ENCODE measurements around the gene OR8B3.
"Not testable (repeated sequence)": the region's sequence is repeated elsewhere in the genome, so short reads cannot be mapped to it uniquely, and the experiment has no call there.

OR8B3 gene, protein sequence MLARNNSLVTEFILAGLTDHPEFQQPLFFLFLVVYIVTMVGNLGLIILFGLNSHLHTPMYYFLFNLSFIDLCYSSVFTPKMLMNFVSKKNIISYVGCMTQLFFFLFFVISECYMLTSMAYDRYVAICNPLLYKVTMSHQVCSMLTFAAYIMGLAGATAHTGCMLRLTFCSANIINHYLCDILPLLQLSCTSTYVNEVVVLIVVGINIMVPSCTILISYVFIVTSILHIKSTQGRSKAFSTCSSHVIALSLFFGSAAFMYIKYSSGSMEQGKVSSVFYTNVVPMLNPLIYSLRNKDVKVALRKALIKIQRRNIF

DNA sequence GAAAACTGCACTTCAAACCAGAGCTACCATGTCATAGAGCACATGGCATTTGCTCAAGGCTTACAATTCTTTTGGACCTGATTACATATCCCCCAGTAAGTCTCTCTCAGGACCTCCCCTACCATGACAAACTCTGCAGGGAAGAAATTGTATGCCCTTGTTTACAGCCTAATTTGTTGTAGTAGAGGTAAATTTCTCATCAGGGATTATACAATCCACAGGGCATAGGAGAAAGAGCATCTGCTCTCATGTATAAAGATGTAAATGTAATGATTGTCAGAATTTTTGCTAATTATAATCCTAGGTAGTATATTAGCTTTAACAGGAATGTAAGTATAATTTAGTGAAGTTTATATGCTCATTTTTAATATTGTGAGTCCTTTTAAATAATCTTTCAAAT is at the start of gene OR8B3:
Gene OR8B3 (minus strand): TSS at position 101 of the 400 bp plus-strand sequence. CDS start 1,673 bp downstream, outside the sequence.
- in situ Hi-C loops (cut with HindIII; ENCODE audit: low sequenced_read_pairs), result no loop called here

- in situ Hi-C loops (cut with HindIII; ENCODE audit: low sequenced_read_pairs), result no loop called here
Measured at GRCh38 chr11:124446916-124447315, 48.1 kb upstream of the OR8B3 start.

DNA sequence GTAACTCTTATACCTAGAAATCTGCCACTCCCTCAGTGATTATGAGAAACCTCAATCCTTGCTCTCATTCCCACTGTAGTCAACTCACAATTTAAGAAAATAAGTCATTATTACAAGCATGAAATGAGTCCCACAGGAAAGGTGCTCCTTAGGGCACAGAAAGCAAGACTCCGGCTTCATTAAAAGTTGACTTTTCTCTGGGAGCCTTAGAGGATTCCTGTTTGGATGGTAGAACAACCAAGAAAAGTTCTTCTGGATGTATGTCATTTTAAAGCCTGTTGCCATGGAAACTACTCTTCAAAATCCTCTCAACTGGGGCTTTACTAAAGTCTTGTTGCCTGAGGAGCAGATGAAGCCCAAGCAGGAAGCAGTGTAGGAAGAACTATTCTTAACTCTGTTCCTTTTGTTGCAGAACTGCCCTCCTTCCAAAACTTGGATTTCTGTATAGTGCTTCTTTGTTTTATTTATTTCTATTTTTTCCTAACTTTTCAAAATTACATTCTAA is 46.9 kb upstream of the OR8B3 start, which contains the start of gene OR8B8:
Gene OR8B8 (minus strand): TSS at position 51 of the 505 bp plus-strand sequence. CDS start 4,611 bp downstream, outside the sequence.
- in situ Hi-C loops (cut with HindIII; ENCODE audit: low sequenced_read_pairs), result no loop called here

- in situ Hi-C loops (cut with HindIII; ENCODE audit: low sequenced_read_pairs), result no loop called here
Measured at GRCh38 chr11:124442847-124443246, 44.0 kb upstream of the OR8B3 start.

DNA sequence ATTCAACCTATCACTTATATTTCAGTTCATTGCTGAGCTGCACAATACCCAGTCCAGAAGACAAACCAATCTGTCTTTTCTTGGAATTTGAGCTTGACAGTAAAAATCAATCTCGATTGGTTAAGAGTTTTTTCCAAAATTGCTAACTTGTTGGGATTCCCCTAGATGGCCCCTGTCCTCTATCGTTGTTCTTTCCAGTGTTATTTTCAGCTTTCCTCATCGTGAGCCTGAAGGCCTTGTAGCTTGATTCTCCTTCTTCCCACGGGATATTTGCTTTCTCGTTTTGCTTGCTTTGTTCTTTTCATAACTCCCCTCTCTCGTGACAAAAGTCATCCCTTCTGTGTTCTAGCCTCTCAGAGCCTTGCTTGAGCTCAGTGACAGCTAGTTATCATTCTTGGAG is 43.6 kb upstream of the OR8B3 start:
- in situ Hi-C loops (cut with HindIII; ENCODE audit: low sequenced_read_pairs), result no loop called here

- in situ Hi-C loops (cut with HindIII; ENCODE audit: low sequenced_read_pairs), result no loop called here
Measured at GRCh38 chr11:124441519-124441918, 42.7 kb upstream of the OR8B3 start.

DNA sequence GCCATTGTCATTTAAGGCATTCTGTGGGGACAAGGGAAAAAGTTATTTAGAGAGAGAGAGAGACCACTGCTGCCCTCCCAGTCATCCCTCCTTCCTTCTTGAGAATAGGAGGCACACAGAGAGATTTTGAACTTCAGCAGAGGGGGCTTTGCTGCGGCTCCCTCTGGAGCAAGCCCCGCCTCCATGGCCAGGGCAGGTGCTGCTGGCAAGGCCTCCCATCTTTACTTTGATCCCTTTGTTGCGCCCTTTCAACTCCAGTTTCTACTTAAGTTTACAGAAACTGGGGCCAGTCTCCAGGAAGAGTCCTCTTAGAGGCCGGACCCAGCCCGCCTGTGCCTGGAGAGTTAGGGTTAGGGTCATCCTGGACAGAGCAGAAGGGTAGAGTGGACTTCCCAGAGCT is 42.3 kb upstream of the OR8B3 start:
- in situ Hi-C loops (cut with HindIII; ENCODE audit: low sequenced_read_pairs), result no loop called here

DNA sequence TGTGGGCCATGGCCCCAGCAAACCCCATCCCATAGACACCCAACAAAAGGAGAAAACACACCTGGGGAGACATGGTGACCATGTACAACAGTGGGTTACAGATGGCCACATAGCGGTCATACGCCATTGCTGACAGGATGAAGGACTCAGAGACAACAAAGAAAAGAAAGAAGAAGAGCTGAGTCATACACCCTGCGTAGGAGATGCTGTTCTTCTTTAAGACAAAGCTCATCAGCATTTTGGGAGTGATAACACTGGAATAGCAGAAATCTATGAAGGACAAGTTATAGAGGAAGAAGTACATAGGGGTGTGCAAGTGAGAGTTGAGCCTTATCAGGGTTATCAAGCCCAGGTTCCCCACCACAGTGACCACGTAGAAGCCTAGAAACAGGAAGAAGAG is 41.8 kb upstream of the OR8B3 start:
- in situ Hi-C loops (cut with HindIII; ENCODE audit: low sequenced_read_pairs), result no loop called here

DNA sequence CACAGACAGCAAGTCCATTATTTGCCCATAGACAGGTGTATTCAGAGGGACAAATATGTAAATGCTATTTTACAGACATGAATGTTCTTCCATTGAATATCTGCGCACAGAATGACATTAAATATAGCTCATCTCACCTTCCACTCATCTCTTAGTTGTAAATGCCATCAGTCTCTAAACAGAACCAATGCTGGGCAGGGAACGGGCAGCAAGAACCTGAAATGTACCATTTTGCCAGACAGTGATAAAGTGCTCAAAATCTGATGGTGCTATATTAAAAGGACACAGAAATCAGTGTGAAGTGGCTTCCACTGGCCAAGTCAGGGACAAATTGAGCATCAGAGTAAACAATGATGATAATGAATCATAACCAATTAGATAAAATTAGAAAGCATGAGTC is 35.9 kb upstream of the OR8B3 start:
- in situ Hi-C loops (cut with HindIII; ENCODE audit: low sequenced_read_pairs), result no loop called here

DNA sequence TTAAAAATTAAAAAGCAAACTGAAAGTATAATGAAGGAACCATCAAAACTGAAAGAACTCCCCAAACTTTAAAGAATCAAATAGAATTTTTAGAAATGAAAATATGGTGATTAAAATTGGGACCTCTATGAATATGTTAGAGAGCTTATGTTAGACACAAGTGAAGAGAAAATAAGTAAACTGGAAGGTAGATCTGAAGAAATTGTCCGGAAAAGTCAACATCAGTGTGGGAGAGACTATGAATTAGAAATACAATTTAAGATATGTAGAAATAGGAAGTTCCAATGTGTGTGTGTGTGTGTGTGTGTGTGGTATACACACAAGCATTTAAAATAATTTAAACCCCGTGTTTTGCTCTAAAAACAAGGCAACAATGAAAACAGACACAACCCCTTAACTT is 30.8 kb upstream of the OR8B3 start:
- in situ Hi-C loops (cut with HindIII; ENCODE audit: low sequenced_read_pairs), result no loop called here

DNA sequence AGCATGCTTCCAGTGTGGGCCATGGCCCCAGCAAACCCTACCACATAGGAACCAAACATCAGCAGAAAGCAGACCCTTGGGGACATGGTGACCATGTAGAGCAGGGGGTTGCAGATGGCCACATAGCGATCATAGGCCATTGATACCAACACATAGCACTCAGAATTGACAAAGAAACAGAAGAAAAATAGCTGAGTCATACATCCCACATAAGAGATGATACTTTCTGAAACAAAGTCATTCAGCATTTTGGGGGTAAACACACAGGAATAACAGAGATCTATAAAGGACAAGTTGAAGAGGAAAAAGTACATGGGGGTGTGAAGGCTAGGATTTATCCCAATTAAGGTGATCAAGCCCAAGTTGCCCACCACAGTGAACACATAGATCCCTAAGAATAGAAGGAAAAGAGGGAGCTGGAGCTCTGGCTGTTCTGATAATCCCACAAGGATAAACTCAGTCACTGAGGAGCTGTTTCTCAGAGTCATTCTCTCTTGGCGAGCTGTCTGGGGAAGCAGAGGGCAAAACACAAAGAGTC is 25.6 kb upstream of the OR8B3 start, which contains the start of gene OR8B4:
Gene OR8B4 (minus strand): TSS at position 488 of the 538 bp plus-strand sequence. CDS start 0 bp downstream, at position 488.
- in situ Hi-C loops (cut with HindIII; ENCODE audit: low sequenced_read_pairs), result no loop called here

GRCh38 chr11:124421043-124421442 is 22.2 kb upstream of the OR8B3 start:
- in situ Hi-C loops (cut with HindIII; ENCODE audit: low sequenced_read_pairs), result no loop called here

GRCh38 chr11:124415356-124415923 is 16.6 kb upstream of the OR8B3 start:
- in situ Hi-C loops (cut with HindIII; ENCODE audit: low sequenced_read_pairs), result no loop called here

- in situ Hi-C loops (cut with HindIII; ENCODE audit: low sequenced_read_pairs), result no loop called here
Measured at GRCh38 chr11:124409906-124410305, 11.1 kb upstream of the OR8B3 start.

DNA sequence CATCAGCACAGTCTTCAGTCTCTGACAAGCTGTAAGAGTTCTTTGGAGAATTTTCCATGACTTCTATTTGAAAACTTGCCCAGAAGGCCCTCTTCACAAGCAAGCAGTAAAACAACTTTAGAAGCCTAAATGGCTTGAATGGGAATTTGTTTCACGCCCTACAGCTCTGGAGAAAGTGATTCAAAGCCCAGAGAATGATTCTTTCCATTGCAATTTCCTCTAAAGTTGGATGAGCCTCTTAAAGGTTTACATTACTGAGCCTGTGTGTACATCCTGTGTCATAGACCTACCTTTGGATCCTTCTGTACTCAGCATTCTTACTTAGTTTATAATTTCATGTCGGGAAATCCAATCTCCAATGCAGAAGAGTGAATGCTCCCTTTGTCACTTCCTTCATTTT is 6.8 kb upstream of the OR8B3 start:
- in situ Hi-C loops (cut with HindIII; ENCODE audit: low sequenced_read_pairs), result no loop called here

DNA sequence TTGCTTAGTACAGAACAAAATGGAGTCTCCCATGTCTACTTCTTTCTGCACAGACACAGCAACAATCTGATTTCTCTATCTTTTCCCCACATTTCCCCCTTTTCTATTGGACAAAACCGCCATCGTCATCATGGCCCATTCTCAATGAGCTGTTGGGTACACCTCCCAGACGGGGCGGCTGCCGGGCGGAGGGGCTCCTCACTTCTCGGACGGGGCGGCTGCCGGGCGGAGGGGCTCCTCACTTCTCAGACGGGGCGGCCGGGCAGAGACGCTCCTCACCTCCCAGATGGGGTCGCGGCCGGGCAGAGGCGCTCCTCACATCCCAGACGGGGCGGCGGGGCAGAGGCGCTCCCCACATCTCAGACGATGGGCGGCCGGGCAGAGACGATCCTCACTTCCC is 4.4 kb upstream of the OR8B3 start:
- in situ Hi-C loops (cut with HindIII; ENCODE audit: low sequenced_read_pairs), result not testable (repeated sequence)

GRCh38 chr11:124402326-124402922 is 3.6 kb upstream of the OR8B3 start:
- in situ Hi-C loops (cut with HindIII; ENCODE audit: low sequenced_read_pairs), result no loop called here

DNA sequence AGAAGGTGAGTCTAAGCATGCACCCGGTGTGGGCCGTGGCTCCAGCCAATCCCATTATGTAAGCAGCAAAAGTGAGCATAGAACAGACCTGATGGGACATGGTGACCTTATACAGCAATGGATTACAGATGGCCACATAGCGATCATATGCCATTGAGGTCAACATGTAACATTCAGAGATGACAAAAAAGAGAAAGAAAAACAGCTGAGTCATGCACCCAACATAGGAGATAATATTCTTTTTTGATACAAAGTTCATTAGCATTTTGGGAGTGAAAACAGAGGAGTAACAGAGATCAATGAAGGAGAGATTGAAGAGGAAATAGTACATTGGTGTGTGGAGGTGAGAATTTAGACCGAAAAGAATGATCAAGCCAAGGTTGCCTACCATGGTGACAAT is 2.0 kb downstream of the OR8B3 start:
- in situ Hi-C loops (cut with HindIII; ENCODE audit: low sequenced_read_pairs), result not testable (repeated sequence)

DNA sequence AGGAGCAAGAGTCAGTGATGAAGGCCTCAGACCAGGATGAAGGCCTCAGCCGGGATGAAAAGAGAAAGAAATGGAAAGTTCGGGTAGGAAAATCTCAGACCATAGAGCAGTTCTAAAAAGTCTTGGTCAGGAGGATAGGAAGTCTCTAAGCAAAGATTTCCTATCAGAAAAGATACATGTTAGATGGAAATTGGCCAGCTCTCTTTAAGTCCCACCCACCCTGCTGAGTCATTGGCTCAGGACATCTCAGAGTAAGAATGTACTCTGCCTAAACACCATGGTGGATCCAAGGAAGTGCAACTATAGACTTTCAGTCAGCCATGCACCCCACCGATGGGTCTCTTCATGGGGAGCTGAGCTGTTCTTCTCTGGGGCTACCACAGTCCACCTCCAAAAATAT is 4.4 kb downstream of the OR8B3 start:
- in situ Hi-C loops (cut with HindIII; ENCODE audit: low sequenced_read_pairs), result no loop called here

- in situ Hi-C loops (cut with HindIII; ENCODE audit: low sequenced_read_pairs), result no loop called here
Measured at GRCh38 chr11:124384399-124384798, 14.4 kb downstream of the OR8B3 start, which contains the start of gene OR8B2. Gene OR8B2 (minus strand): TSS chr11:124384499. CDS start chr11:124383343, 1,156 bp downstream.

DNA sequence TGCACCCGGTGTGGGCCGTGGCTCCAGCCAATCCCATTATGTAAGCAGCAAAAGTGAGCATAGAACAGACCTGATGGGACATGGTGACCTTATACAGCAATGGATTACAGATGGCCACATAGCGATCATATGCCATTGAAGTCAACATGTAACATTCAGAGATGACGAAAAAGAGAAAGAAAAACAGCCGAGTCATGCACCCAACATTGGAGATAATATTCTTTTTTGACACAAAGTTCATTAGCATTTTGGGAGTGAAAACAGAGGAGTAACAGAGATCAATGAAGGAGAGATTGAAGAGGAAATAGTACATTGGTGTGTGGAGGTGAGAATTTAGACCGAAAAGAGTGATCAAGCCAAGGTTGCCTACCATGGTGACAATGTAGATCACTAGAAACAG is 16.0 kb downstream of the OR8B3 start:
- in situ Hi-C loops (cut with HindIII; ENCODE audit: low sequenced_read_pairs), result not testable (repeated sequence)

All from DLD1 (cell line).